Measurements from ENCODE around the gene CALM3. TPM values are rescaled to one million over a fixed set of nuclear protein-coding genes. Genes with fewer than 3 reads are reported as not detected.

CALM3 gene
- total RNA-seq, 4 donors from 2014 or later, result 109 to 170 (median 142) TPM

- intact Hi-C loops (cut with DNase I; ENCODE audit: low total_unique reads), result loop anchor here (5.0 kb wide), 1 partner anchor 914 kb away; the partner anchor contains the start of gene NAPA
- H3K4me1 ChIP-seq, result peaks cover 35 to 42% of the 10 kb centered on the region in 2 donors
Observed at GRCh38 chr19:46603195-46603637, 2.1 kb downstream of the CALM3 start.

GRCh38 chr19:46603752-46604231 is 2.7 kb downstream of the CALM3 start:
- H3K4me3 ChIP-seq, result no peak overlapping the region
- H3K27me3 ChIP-seq, result no peaks in the 10 kb centered on the region
- peaks cover 0 to 33% of the 10 kb centered on the region in 2 donors for H3K36me3 ChIP-seq
- intact Hi-C loops (cut with DNase I; ENCODE audit: low total_unique reads) (loop anchor here (5.0 kb wide), 1 partner anchor 914 kb away; the partner anchor contains the start of gene NAPA), in situ Hi-C loops (cut with MboI; ENCODE audit: low sequenced_read_pairs in 4 of 4) (no loop called here)
- TF ChIP-seq CTCF (IDR thresholded peaks at IDR 0.05 in 4 of 5, conservative IDR thresholded peaks at IDR 0.05 in 1 of 5) (no peak), POLR2A (IDR thresholded peaks at IDR 0.05) (no peak)
- ATAC-seq, result no peak
- H3K27ac ChIP-seq, result peak overlapping the region; percentile 86 to 98 (median 96)
- no peak for DNase-seq
- no peaks in the 10 kb centered on the region for H3K9me3 ChIP-seq
- peaks cover 35 to 42% of the 10 kb centered on the region in 2 donors for H3K4me1 ChIP-seq

More at GRCh38 chr19:46603195-46603637, 2.1 kb downstream of the CALM3 start:
- Histone ChIP-seq H3K27ac (peak overlapping the region; percentile 86 to 98 (median 96)), H3K4me3 (peak overlapping the region; percentile 90 to 99 (median 94)), H3K27me3 (no peaks in the 10 kb centered on the region), H3K36me3 (peaks cover 0 to 28% of the 10 kb centered on the region in 2 donors), H3K9me3 (no peaks in the 10 kb centered on the region)
- ATAC-seq (no peak), DNase-seq (no peak)
- TF ChIP-seq POLR2A (IDR thresholded peaks at IDR 0.05) (no peak), CTCF (IDR thresholded peaks at IDR 0.05 in 4 of 5, conservative IDR thresholded peaks at IDR 0.05 in 1 of 5) (no peak)
- in situ Hi-C loops (cut with MboI; ENCODE audit: low sequenced_read_pairs in 4 of 4), result no loop called here

GRCh38 chr19:46604781-46605355 is 3.7 kb downstream of the CALM3 start:
- H3K4me1 ChIP-seq, result peaks cover 35 to 41% of the 10 kb centered on the region in 2 donors
- no peak for ATAC-seq
- DNase-seq, result no peak
- H3K9me3 ChIP-seq, result no peaks in the 10 kb centered on the region
- H3K4me3 ChIP-seq, result no peak overlapping the region
- H3K27ac ChIP-seq, result peak overlapping the region in 2 of 4 donors; percentile 4 to 8
- intact Hi-C loops (cut with DNase I; ENCODE audit: low total_unique reads) (loop anchor here (5.0 kb wide), 1 partner anchor 912 kb away; the partner anchor contains the start of gene NAPA), in situ Hi-C loops (cut with MboI; ENCODE audit: low sequenced_read_pairs in 4 of 4) (no loop called here)
- H3K36me3 ChIP-seq, result peaks cover 0 to 44% of the 10 kb centered on the region in 2 donors
- TF ChIP-seq POLR2A (IDR thresholded peaks at IDR 0.05), result no peak
- no peak for TF ChIP-seq CTCF (IDR thresholded peaks at IDR 0.05 in 4 of 5, conservative IDR thresholded peaks at IDR 0.05 in 1 of 5)
- no peaks in the 10 kb centered on the region for H3K27me3 ChIP-seq

GRCh38 chr19:46605356-46605821 is 4.3 kb downstream of the CALM3 start:
- in situ Hi-C loops (cut with MboI; ENCODE audit: low sequenced_read_pairs in 4 of 4) (no loop called here), intact Hi-C loops (cut with DNase I; ENCODE audit: low total_unique reads) (no loop called here)
- H3K9me3 ChIP-seq, result no peaks in the 10 kb centered on the region
- ATAC-seq (no peak), DNase-seq (no peak)
- no peak for TF ChIP-seq POLR2A (IDR thresholded peaks at IDR 0.05)
- TF ChIP-seq CTCF (IDR thresholded peaks at IDR 0.05 in 4 of 5, conservative IDR thresholded peaks at IDR 0.05 in 1 of 5), result no peak
- no peaks in the 10 kb centered on the region for H3K27me3 ChIP-seq
- peaks cover 0 to 49% of the 10 kb centered on the region in 2 donors for H3K36me3 ChIP-seq
- H3K4me1 ChIP-seq, result peaks cover 31 to 38% of the 10 kb centered on the region in 2 donors
- H3K4me3 ChIP-seq, result no peak overlapping the region
- H3K27ac ChIP-seq, result peak overlapping the region in 2 of 4 donors; percentile 4 to 8

All from gastrocnemius medialis (tissue), 4 donors.